ENCODE results near the gene FAM83D. TPM values are rescaled to one million over a fixed set of nuclear protein-coding genes. Genes with fewer than 3 reads are reported as not detected.

The FAM83D gene
- total RNA-seq, 1 experiment from 2014 or later = 48.1 TPM

DNA sequence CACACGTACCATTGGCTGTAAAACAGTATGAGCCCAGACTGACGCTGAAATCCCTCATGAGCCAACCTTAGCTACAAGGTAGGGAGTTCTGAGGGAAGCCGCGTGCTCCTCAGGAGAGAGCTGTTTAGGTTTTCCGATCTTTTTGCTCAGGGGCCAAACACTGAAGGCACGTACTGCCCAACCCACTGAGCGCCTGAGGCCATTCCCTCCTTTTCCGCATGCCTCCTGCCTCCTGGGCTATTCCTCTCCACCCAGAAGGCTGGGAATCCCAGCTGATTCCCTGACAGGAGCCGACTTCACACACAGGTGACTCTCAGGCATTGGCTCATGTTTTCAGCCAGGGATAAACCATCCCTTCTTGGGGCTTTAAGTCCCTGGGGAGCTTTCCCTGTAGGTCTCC, 5.4 kb upstream of the FAM83D start:
- H3K23ac ChIP-seq (ENCODE audit: insufficient read length, low read depth, low read length) = no peak overlapping the region
- Mint-ChIP-seq H3K27ac (no peak overlapping the region; a peak in 1 of 7 replicates), H3K36me3 (ENCODE audit: insufficient read depth in 1 of 3, low read depth in 3 of 3) (no peaks in the 10 kb centered on the region; a peak in 1 of 7 replicates), H3K4me1 (peaks cover 3% of the 10 kb centered on the region in 2 experiments), H3K27me3 (ENCODE audit: low read depth) (no peaks in the 10 kb centered on the region; the same call in 1 of the 2 replicates), H3K9me3 (no peaks in the 10 kb centered on the region; a peak in 1 of 5 replicates), H3K4me3 (no peak overlapping the region)
- no peak overlapping the region for H3K18ac ChIP-seq (ENCODE audit: insufficient read length, low read depth, low read length)
- H2AFZ ChIP-seq (ENCODE audit: low read length) = no peak overlapping the region
- H4K91ac ChIP-seq (ENCODE audit: insufficient read length, low read depth, low read length) = no peak overlapping the region
- H4K5ac ChIP-seq (ENCODE audit: insufficient read length, low read depth, low read length) = no peak overlapping the region
- no peaks in the 10 kb centered on the region for H3K79me1 ChIP-seq (ENCODE audit: insufficient read depth, low read depth, low read length, poor library complexity, severe bottlenecking)
- no peak overlapping the region for H3K27ac ChIP-seq (ENCODE audit: insufficient read length, low read depth, low read length)
- DNase-seq = no peak
- no peak overlapping the region for H2BK15ac ChIP-seq (ENCODE audit: low read depth, low read length)
- H3K27me3 ChIP-seq (ENCODE audit: insufficient read depth, low read length) = no peaks in the 10 kb centered on the region
- H3K23me2 ChIP-seq (ENCODE audit: insufficient read length, low read depth, low read length, poor library complexity, severe bottlenecking) = no peaks in the 10 kb centered on the region
- H3T11ph ChIP-seq (ENCODE audit: low read length) = no peak overlapping the region
- no peaks in the 10 kb centered on the region for H4K20me1 ChIP-seq (ENCODE audit: control insufficient read depth, insufficient read depth, insufficient read length)
- no peaks in the 10 kb centered on the region for H3K4me1 ChIP-seq (ENCODE audit: insufficient read depth, low read length)
- no peak overlapping the region for H2BK5ac ChIP-seq (ENCODE audit: insufficient read length, low read length)
- H3K14ac ChIP-seq (ENCODE audit: insufficient read depth, low read length) = no peak overlapping the region
- no peak overlapping the region for H2BK120ac ChIP-seq (ENCODE audit: low read depth, low read length, poor library complexity, severe bottlenecking)
- no peaks in the 10 kb centered on the region for H3K79me2 ChIP-seq (ENCODE audit: insufficient read depth, low read length)
- no peak overlapping the region for H3K9ac ChIP-seq (ENCODE audit: extremely low read depth, insufficient read length, low read length)
- no CpG with 5 or more reads among the region's 9 CpGs for WGBS (ENCODE audit: extremely low coverage, insufficient read length, low lambda C conversion rate)
- no peak overlapping the region for H3K4ac ChIP-seq (ENCODE audit: low read depth, low read length)
- H3K4me2 ChIP-seq (ENCODE audit: insufficient read depth, insufficient read length, low read length) = no peak overlapping the region
- H3K56ac ChIP-seq (ENCODE audit: insufficient read length, low read depth, low read length) = no peak overlapping the region
- H2BK12ac ChIP-seq (ENCODE audit: insufficient read length, low read depth, low read length) = no peak overlapping the region
- no peak overlapping the region for H2AK5ac ChIP-seq (ENCODE audit: insufficient read length, low read length)
- no peak for TF ChIP-seq CTCF (conservative IDR thresholded peaks at IDR 0.05)
- no peak overlapping the region for H4K8ac ChIP-seq (replicated peaks; ENCODE audit: insufficient read length, low read depth, low read length)
- no peak overlapping the region for H2BK20ac ChIP-seq (ENCODE audit: low read depth, low read length, poor library complexity, severe bottlenecking)
- H3K9me3 ChIP-seq (ENCODE audit: control insufficient read depth, low read depth, low read length) = no peaks in the 10 kb centered on the region
